GM19043 (cell line): ENCODE measurements around the gene ZNF311.
"Not testable (repeated sequence)": the region's sequence is repeated elsewhere in the genome, so short reads cannot be mapped to it uniquely, and the experiment has no call there.

Source experiments
- ATAC-seq: cut with Tn5 transposase; IDR thresholded peaks from one replicate; pipeline ENCODE4 v1.9.1; 2021; ENCODE audit warnings: low read depth; ENCODE audit not compliant: unreplicated experiment

ZNF311 gene

DNA sequence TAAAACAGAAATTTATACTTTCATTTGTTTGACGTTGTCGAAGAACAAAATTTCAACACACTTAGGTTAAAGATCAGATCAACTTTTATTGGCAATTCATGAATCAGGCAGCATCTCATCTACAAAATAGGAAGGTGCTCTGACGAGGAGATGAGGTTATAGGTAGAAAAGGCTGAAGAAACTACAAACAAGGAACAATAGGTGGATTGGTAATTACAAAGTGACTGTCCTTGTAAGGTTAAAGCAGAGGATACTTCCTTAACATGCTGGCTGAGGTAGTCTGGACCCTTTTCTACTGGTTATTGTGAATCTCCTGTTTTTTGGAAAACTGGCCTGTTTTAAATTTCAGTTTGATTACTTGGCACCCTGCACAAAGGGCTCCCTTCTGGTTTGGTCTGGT lies 48.8 kb downstream of the ZNF311 start:
- ATAC-seq = no peak

DNA sequence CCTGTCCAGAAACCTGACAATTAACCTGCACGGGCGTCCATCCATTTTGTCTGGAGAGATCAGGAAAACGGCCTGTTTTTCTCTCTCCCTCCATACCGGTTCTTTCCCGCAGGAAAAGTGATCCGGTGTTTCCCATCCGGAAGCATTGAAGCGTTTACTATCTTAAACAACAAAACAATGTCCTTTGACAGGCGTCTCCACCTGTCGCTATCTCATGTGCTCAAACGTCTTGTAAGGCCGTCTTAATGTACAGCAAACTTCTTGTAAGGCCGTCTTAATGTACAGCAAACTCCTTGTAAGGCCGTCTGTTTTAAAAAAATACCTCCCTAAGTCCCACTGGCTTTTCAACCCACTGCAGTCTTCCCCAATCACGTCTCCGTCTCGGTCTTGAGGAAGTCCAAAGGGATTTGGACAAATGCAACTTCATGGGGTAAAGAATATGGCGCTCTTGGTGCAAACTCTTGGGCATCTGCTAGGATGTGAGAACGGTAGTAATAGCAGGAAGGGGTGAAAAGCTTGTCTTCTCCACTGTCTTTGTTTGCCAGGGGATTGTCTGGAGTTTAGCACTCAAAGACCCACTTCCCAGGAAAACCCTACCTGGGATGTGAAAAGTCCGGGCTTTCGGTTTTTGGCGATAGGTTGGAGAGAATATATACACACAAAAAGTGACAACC lies 51.4 kb downstream of the ZNF311 start:
- no peak for ATAC-seq

DNA sequence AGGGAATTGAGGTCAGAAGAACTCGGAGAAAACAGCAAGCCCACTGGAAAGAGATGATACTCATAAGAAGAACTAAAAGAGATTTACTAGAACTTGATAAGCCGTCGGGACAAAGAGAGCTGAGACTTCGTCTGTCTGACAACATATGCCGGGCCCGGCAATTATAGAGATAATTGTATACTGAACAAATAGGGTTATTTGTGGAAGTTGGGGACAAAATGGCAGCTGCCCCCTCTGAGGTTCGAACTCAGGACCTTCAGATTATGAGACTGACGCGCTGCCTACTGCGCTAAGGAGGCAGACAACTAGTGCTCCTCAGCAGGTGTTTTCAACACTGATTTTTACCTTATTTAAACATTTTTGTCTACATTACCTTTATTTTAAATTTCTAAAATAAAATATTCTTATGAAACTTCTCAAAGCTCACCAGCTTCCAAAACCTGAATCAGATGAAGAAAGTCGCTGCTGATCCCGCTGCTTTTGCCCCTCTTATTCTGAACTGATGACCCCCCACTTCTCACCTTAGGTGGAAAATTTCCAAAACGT lies 52.0 kb downstream of the ZNF311 start:
- ATAC-seq = no peak

DNA sequence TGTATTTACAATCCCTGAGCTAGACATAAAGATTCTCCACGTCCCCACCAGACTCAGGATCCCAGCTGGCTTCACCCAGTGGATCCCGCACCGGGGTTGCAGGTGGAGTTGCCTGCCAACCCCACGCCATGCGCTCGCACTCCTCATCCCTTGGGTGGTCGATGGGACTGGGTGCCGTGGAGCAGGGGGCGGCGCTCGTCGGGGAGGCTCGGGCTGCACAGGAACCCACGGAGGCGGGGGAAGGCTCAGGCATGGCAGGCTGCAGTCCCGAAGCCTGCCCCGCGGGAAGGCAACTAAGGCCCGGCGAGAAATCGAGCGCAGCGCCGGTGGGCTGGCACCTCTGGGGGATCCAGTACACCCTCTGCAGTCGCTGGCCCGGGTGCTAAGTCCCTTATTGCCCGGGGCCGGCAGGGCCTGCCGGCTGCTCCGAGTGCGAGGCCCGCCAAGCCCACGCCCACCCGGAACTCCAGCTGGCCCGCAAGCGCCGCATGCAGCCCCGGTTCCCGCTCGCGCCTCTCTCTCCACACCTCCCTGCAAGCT lies 55.4 kb downstream of the ZNF311 start:
- ATAC-seq = not testable (repeated sequence)

DNA sequence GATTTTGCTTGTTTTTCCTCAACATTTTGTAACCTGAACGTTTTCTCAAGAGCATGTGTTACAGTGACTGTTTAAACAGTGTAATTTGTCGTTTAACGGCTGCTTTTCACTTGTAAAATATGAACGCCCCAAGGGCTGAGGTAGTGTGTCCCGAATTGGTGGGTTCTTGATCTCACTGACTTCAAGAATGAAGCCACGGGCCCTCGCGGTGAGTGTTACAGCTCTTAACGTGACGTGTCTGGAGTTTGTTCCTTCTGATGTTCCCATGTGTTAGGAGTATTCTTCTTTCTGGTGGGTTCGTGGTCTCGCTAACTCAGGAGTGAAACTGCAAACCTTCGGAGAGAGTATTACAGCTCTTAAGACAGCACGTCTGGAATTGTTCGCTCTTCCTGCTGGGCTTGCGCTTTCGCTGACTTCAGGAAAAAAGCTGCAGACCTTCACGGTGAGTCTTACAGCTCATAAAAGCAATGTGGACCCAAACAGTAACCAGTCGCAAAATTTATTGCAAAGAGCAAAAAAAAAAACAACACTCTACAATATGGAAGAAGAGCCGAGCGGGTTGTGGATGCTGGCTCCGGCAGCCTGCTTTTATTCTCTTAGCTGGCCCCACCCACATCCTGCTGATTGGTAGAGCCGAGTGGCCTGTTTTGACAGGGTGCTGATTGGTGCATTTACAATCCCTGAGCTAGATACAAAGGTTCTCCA lies 56.2 kb downstream of the ZNF311 start:
- ATAC-seq = no peak

DNA sequence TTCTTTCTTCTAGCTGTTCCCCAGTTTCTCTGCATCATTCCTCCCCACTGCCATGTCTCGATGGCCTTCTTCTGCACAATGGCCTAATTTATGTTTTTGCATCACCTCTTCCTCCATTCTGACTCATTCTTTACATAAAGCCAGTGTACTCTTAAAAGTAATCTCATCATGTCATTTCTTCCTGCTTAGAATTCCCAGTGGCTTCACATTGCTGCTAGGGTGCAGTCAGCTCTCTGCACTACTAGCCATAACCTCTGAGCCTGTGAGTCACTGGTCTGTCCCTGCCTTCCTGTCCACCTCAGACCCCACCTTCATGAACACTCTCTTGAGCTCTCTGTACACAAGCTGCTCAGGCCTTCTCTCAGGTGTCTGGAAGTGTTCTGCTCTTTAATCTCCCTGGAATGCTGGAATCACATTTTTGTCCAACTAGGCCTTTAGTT lies 57.3 kb downstream of the ZNF311 start:
- ATAC-seq = no peak

DNA sequence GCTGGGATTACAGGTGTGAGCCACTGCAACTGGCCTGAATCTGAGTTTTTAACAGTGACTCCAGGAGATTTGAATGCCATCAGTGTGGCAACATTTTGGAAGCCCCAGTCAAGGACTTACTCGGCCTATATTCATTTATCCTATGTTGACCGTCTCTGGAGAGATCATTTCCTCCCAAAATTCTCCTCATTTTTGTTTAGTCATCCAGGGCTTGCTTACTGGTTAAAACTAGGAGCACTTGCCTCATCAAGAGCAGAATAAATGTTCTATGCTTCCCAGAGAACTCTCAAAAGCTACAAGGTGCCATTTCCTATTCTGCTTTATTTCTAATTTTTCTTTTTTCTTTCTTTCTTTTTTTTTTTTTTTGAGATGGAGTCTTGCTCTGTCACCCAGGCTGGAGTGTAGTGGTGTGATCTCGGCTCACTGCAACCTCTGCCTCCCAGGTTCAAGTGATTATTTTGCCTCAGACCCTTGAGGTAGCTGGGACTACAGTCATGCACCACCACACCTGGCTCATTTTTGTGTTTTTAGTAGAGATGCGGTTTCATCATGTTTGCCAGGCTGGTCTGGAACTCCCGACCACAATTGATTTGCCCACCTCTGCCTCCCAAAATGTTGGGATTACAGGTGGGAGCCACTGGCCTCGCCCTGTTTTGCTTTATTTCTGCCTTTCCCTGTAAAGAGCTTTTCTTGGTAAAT lies 57.9 kb downstream of the ZNF311 start:
- no peak for ATAC-seq

DNA sequence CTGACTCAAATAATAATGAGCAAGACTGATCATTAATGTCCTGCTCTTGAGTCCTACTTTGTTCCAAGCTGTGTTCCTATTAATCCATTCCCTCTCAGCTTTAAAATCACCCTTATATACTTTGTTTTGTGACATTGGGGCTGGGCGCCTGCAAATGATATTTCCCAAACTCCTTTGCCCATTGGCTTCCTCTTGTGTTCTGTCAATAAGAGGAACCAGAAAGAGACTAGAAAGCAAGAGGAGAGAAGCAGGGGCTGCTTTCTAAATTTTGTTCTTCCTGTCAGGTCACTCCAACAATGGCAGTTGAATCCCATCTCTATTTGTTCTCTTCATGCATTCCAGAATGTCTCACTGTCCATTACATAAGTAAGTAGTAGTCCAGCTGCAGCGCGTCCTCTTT lies 59.8 kb downstream of the ZNF311 start:
- ATAC-seq = no peak
